ENCODE results near the gene ZNF112.
"Not testable (repeated sequence)": the region's sequence is repeated elsewhere in the genome, so short reads cannot be mapped to it uniquely, and the experiment has no call there.

The ZNF112 gene

GRCh38 chr19:44356383-44357111 lies at the start of gene ZNF112:
ZNF112 (minus strand) TSS chr19:44356680; CDS start chr19:44340539, 16,141 bp downstream.
- DNase-seq: peak; percentile 80

- no peak for DNase-seq
Observed at GRCh38 chr19:44401139-44402115, 44.9 kb upstream of the ZNF112 start, which contains the start of gene ZNF285. ZNF285 (minus strand) TSS chr19:44401608; CDS start chr19:44397213, 4,395 bp downstream.

- DNase-seq: not testable (repeated sequence)
Observed at GRCh38 chr19:44389268-44389667, 32.8 kb upstream of the ZNF112 start.

GRCh38 chr19:44374789-44375188 lies 18.3 kb upstream of the ZNF112 start:
- no peak for DNase-seq

GRCh38 chr19:44371815-44372480 lies 15.5 kb upstream of the ZNF112 start:
- no peak for DNase-seq

GRCh38 chr19:44367024-44367423 lies 10.5 kb upstream of the ZNF112 start:
- no peak for DNase-seq

GRCh38 chr19:44346556-44346955 lies 9.9 kb downstream of the ZNF112 start:
- no peak for DNase-seq

GRCh38 chr19:44345959-44346358 lies 10.5 kb downstream of the ZNF112 start:
- DNase-seq: no peak

- no peak for DNase-seq
Observed at GRCh38 chr19:44344255-44344654, 12.2 kb downstream of the ZNF112 start.

GRCh38 chr19:44341794-44342193 lies 14.7 kb downstream of the ZNF112 start:
- no peak for DNase-seq

- not testable (repeated sequence) for DNase-seq
Observed at GRCh38 chr19:44334639-44335038, 21.8 kb downstream of the ZNF112 start.

GRCh38 chr19:44332145-44332544 lies 24.3 kb downstream of the ZNF112 start:
- DNase-seq: no peak

GRCh38 chr19:44315883-44316282 lies 40.6 kb downstream of the ZNF112 start:
- no peak for DNase-seq

GRCh38 chr19:44313231-44313630 lies 43.2 kb downstream of the ZNF112 start:
- DNase-seq: no peak

GRCh38 chr19:44308011-44308410 lies 48.5 kb downstream of the ZNF112 start:
- DNase-seq: no peak

- no peak for DNase-seq
Observed at GRCh38 chr19:44306283-44306682, 50.2 kb downstream of the ZNF112 start.

- DNase-seq: no peak
Observed at GRCh38 chr19:44305457-44305856, 51.0 kb downstream of the ZNF112 start.

- DNase-seq: peak; percentile 49
Observed at GRCh38 chr19:44304659-44305193, 51.8 kb downstream of the ZNF112 start, which contains the start of gene ZNF235. ZNF235 (minus strand) TSS chr19:44305025; CDS start chr19:44303404, 1,621 bp downstream.

- DNase-seq: no peak
Observed at GRCh38 chr19:44303976-44304568, 52.4 kb downstream of the ZNF112 start.

GRCh38 chr19:44303320-44303719 lies 53.2 kb downstream of the ZNF112 start:
- no peak for DNase-seq

GRCh38 chr19:44284968-44285367 lies 71.5 kb downstream of the ZNF112 start:
- no peak for DNase-seq

- DNase-seq: no peak
Observed at GRCh38 chr19:44282846-44283245, 73.6 kb downstream of the ZNF112 start.
